CD4-positive, alpha-beta T cell (primary cell): ENCODE results near the gene MS4A7. TPM values are rescaled to one million over a fixed set of nuclear protein-coding genes. Genes with fewer than 3 reads are reported as not detected.

ENCODE experiments used
- ATAC-seq: fragments of 200-7000 bp; cut with Tn5 transposase; one replicate; pipeline ENCODE4 v1.10.0; 2022; ENCODE audit warnings: mild to moderate bottlenecking; ENCODE audit not compliant: poor library complexity
- CTCF ChIA-PET: fragments of 350-600 bp; sonication (Branson Sonifier 250); formaldehyde crosslinking; loops from one replicate; lab custom pipeline; 2021; ENCODE audit warnings: antibody characterized with exemption, inconsistent platforms; lab: Charles Lee
- POLR2A ChIA-PET: fragments of 350-600 bp; sonication (Branson Sonifier 250); formaldehyde crosslinking; loops from one replicate; lab custom pipeline; 2021; ENCODE audit warnings: antibody characterized with exemption, inconsistent platforms; lab: Charles Lee
- DNase-seq, 14 experiments: peaks; one replicate each; pipeline ENCODE4 v3.0.0-alpha.2; 2013 to 2020; ENCODE audit warnings: mixed read lengths in 2 of 14
- H3K27ac ChIP-seq, 2 donors: one replicate each; pipeline versions ENCODE4 v1.5.1 to v1.7.0; 2013; ENCODE audit warnings: low read length in 2 of 2, low read depth in 1 of 2, mild to moderate bottlenecking in 1 of 2
- H3K27me3 ChIP-seq, 2 experiments: 1 replicate in 1 of 2; 2 replicates in 1 of 2; pipeline versions ENCODE4 v1.6.1 to v1.7.0; 2013; ENCODE audit warnings: low read length in 2 of 2, control low read depth in 1 of 2, mild to moderate bottlenecking in 1 of 2, moderate library complexity in 1 of 2; ENCODE audit not compliant: insufficient read depth in 2 of 2, control insufficient read depth in 1 of 2
- H3K36me3 ChIP-seq: one replicate; pipeline ENCODE4 v1.6.1; 2013; ENCODE audit warnings: low read length, control low read depth; ENCODE audit not compliant: insufficient read depth
- H3K4me1 ChIP-seq: one replicate; pipeline ENCODE4 v1.6.1; 2013; ENCODE audit warnings: low read length, control low read depth; ENCODE audit not compliant: insufficient read depth
- H3K4me3 ChIP-seq: one replicate; pipeline ENCODE4 v1.5.1; 2013; ENCODE audit warnings: mild to moderate bottlenecking, low read length, moderate library complexity
- H3K9me3 ChIP-seq, 2 experiments: 1 replicate in 1 of 2; 2 replicates in 1 of 2; pipeline versions ENCODE4 v1.6.1 to v1.7.0; 2013; ENCODE audit warnings: low read length in 2 of 2, mild to moderate bottlenecking in 2 of 2, control low read depth in 1 of 2, moderate library complexity in 1 of 2; ENCODE audit not compliant: control insufficient read depth in 1 of 2, insufficient read depth in 1 of 2
- H3K27ac Mint-ChIP-seq: one replicate; pipeline ENCODE4 v1.8.0; 2020; ENCODE audit warnings: mixed read lengths
- H3K27me3 Mint-ChIP-seq: one replicate; pipeline ENCODE4 v1.8.0; 2021; ENCODE audit warnings: mixed read lengths
- H3K36me3 Mint-ChIP-seq: one replicate; pipeline ENCODE4 v1.8.0; 2021; ENCODE audit warnings: low read depth, mixed read lengths
- H3K4me1 Mint-ChIP-seq: one replicate; pipeline ENCODE4 v1.8.0; 2021; ENCODE audit warnings: low read depth, mixed read lengths
- H3K4me3 Mint-ChIP-seq: one replicate; pipeline ENCODE4 v1.8.0; 2020; ENCODE audit warnings: mild to moderate bottlenecking, mixed read lengths
- H3K9me3 Mint-ChIP-seq: one replicate; pipeline ENCODE4 v1.8.0; 2020; ENCODE audit warnings: mixed read lengths
- CTCF ChIP-seq: fragments of 200-600 bp; IDR thresholded peaks from one replicate; pipeline ENCODE4 v1.8.0; 2022; ENCODE audit warnings: antibody characterized with exemption, mild to moderate bottlenecking
- intact Hi-C, 2 experiments: fragments of 100-400 bp; cut with DNase I in 1 of 2; cut with micrococcal nuclease in 1 of 2; formaldehyde crosslinking; loops; one replicate each; pipeline versions ENCODE4 v1.15.1 to v1.9.0; 2023 to 2025; cut with DNase I, micrococcal nuclease
- total RNA-seq, 174 experiments: library from RNA in 2 of 174; stranded (reverse) in 2 of 174; gene quantifications; one replicate each; pipeline ENCODE4 v1.2.3 and lab custom pipeline; 2021 to 2026

MS4A7 gene
- total RNA-seq, 2 experiments from 2014 or later, result 0.80 TPM; not detected in 1

GRCh38 chr11:60371386-60371785 is 6.9 kb upstream of the MS4A7 start:
- H3K4me3 Mint-ChIP-seq, result no peak overlapping the region
- H3K9me3 Mint-ChIP-seq, result no peaks in the 10 kb centered on the region
- no peaks in the 10 kb centered on the region for H3K9me3 ChIP-seq
- DNase-seq (no peak), ATAC-seq (no peak)
- no peak overlapping the region for H3K27ac ChIP-seq
- H3K27ac Mint-ChIP-seq, result no peak overlapping the region
- H3K27me3 Mint-ChIP-seq, result peaks cover 15% of the 10 kb centered on the region
- H3K36me3 Mint-ChIP-seq, result no peaks in the 10 kb centered on the region
- CTCF ChIA-PET, result no interaction called here
- peaks cover 0 to 9% of the 10 kb centered on the region in 2 experiments for H3K27me3 ChIP-seq
- no peaks in the 10 kb centered on the region for H3K4me1 Mint-ChIP-seq
- H3K36me3 ChIP-seq, result no peaks in the 10 kb centered on the region
- no peaks in the 10 kb centered on the region for H3K4me1 ChIP-seq
- H3K4me3 ChIP-seq, result no peak overlapping the region
- intact Hi-C loops, result no loop called here
- no peak for TF ChIP-seq CTCF
- POLR2A ChIA-PET, result interaction anchor here (0.7 kb wide), 1 partner anchor 98 kb away, joined by 3 read pairs; no protein-coding TSS in a partner anchor

DNA sequence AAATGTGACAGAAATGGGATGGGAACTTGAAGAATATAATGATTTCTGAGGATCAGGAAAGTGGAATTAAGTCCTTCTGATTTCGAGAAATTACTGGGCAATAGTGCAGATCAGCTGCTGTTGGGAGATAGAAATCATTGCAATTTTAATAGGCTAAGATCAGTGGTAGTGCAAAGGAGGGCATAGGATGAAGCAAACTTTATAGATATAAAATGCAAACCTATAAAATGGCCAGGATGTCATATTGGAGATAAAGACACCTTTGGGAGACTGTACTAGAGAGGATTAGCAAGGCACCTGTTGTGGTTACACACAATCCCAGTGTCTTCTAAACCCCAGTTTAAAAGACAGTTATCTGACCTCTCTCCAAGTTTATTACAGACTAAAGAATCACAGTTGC is 6.5 kb upstream of the MS4A7 start:
- Mint-ChIP-seq H3K4me1 (no peaks in the 10 kb centered on the region), H3K36me3 (no peaks in the 10 kb centered on the region), H3K27me3 (peaks cover 19% of the 10 kb centered on the region), H3K9me3 (no peaks in the 10 kb centered on the region), H3K4me3 (no peak overlapping the region), H3K27ac (no peak overlapping the region)
- ChIA-PET CTCF (interaction anchor here (0.8 kb wide), 1 partner anchor 9 kb away, joined by 3 read pairs; no protein-coding TSS in a partner anchor), POLR2A (no interaction called here)
- H3K36me3 ChIP-seq, result no peaks in the 10 kb centered on the region
- no peak for TF ChIP-seq CTCF
- no peak for DNase-seq
- H3K9me3 ChIP-seq, result no peaks in the 10 kb centered on the region
- H3K4me3 ChIP-seq, result no peak overlapping the region
- H3K27me3 ChIP-seq, result peaks cover 0 to 9% of the 10 kb centered on the region in 2 experiments
- ATAC-seq, result no peak
- no peak overlapping the region for H3K27ac ChIP-seq
- intact Hi-C loops, result no loop called here
- no peaks in the 10 kb centered on the region for H3K4me1 ChIP-seq

- H3K27ac ChIP-seq, result no peak overlapping the region
- peaks cover 0 to 9% of the 10 kb centered on the region in 2 experiments for H3K27me3 ChIP-seq
- Mint-ChIP-seq H3K4me1 (no peaks in the 10 kb centered on the region), H3K27me3 (peaks cover 19% of the 10 kb centered on the region), H3K4me3 (no peak overlapping the region), H3K9me3 (no peaks in the 10 kb centered on the region), H3K27ac (no peak overlapping the region), H3K36me3 (no peaks in the 10 kb centered on the region)
- no peaks in the 10 kb centered on the region for H3K36me3 ChIP-seq
- ChIA-PET CTCF (interaction anchor here (0.8 kb wide), 1 partner anchor 10 kb away, joined by 3 read pairs; no protein-coding TSS in a partner anchor), POLR2A (no interaction called here)
- ATAC-seq (no peak), DNase-seq (no peak)
- H3K4me3 ChIP-seq, result no peak overlapping the region
- TF ChIP-seq CTCF, result no peak
- intact Hi-C loops, result no loop called here
- H3K4me1 ChIP-seq, result peaks cover 2% of the 10 kb centered on the region
- no peaks in the 10 kb centered on the region for H3K9me3 ChIP-seq
These were observed 5.6 kb upstream of the MS4A7 start for GRCh38 chr11:60372767-60373166.
